ENCODE data around the gene CCR5AS.
"Not testable (repeated sequence)": the region's sequence is repeated elsewhere in the genome, so short reads cannot be mapped to it uniquely, and the experiment has no call there.

The CCR5AS gene

GRCh38 chr3:46401579-46401978 is 5.3 kb downstream of the CCR5AS start:
- no peak for DNase-seq

GRCh38 chr3:46400846-46401245 is 6.0 kb downstream of the CCR5AS start:
- DNase-seq: no peak

- DNase-seq: no peak
Observed at GRCh38 chr3:46400000-46400734, 6.7 kb downstream of the CCR5AS start.

GRCh38 chr3:46399557-46399956 is 7.3 kb downstream of the CCR5AS start:
- no peak for DNase-seq

GRCh38 chr3:46399098-46399497 is 7.8 kb downstream of the CCR5AS start:
- DNase-seq: no peak

GRCh38 chr3:46398186-46398955 is 8.5 kb downstream of the CCR5AS start:
- DNase-seq: no peak

GRCh38 chr3:46397111-46397510 is 9.8 kb downstream of the CCR5AS start:
- no peak for DNase-seq

- DNase-seq: no peak
Observed at GRCh38 chr3:46395766-46396530, 10.9 kb downstream of the CCR5AS start.

- DNase-seq: no peak
Observed at GRCh38 chr3:46395210-46395661, 11.6 kb downstream of the CCR5AS start.

GRCh38 chr3:46393554-46394434 is 13.1 kb downstream of the CCR5AS start:
- DNase-seq: no peak

- DNase-seq: no peak
Observed at GRCh38 chr3:46393011-46393410, 13.9 kb downstream of the CCR5AS start.

- DNase-seq: not testable (repeated sequence)
Observed at GRCh38 chr3:46391526-46391925, 15.3 kb downstream of the CCR5AS start.

- DNase-seq: no peak
Observed at GRCh38 chr3:46389306-46389705, 17.6 kb downstream of the CCR5AS start.

- DNase-seq: not testable (repeated sequence)
Observed at GRCh38 chr3:46388847-46389246, 18.0 kb downstream of the CCR5AS start.

GRCh38 chr3:46386205-46386604 is 20.7 kb downstream of the CCR5AS start:
- DNase-seq: no peak

GRCh38 chr3:46383951-46384330 is 22.9 kb downstream of the CCR5AS start:
- no peak for DNase-seq

GRCh38 chr3:46383211-46383950 is 23.5 kb downstream of the CCR5AS start:
- DNase-seq: no peak

GRCh38 chr3:46381625-46382024 is 25.2 kb downstream of the CCR5AS start:
- DNase-seq: no peak

GRCh38 chr3:46380471-46381221 is 26.2 kb downstream of the CCR5AS start:
- DNase-seq: no peak

- no peak for DNase-seq
Observed at GRCh38 chr3:46378426-46378942, 28.4 kb downstream of the CCR5AS start.

GRCh38 chr3:46375814-46376213 is 31.1 kb downstream of the CCR5AS start:
- DNase-seq: no peak

All from NCI-H1048 (cell line).